ENCODE results near the gene SCAF8. TPM values are rescaled to one million over a fixed set of nuclear protein-coding genes. Genes with fewer than 3 reads are reported as not detected.
A peak's percentile ranks its signal among the peaks of the same experiment; 100 is the strongest.
"Not testable (repeated sequence)": the region's sequence is repeated elsewhere in the genome, so short reads cannot be mapped to it uniquely, and the experiment has no call there.

SCAF8 gene
- total RNA-seq, 2 experiments from 2014 or later, result 27.2 to 28.0 TPM

- no peak overlapping the region for H3K4me3 Mint-ChIP-seq
- H3K27me3 Mint-ChIP-seq (ENCODE audit: low read depth), result no peaks in the 10 kb centered on the region
- H3K4me1 Mint-ChIP-seq (ENCODE audit: low read depth), result peaks cover 66% of the 10 kb centered on the region
- CTCF ChIA-PET, result interaction anchor here (2.2 kb wide), 1 partner anchor 14 kb away, joined by 4 read pairs; no protein-coding TSS in a partner anchor
- H3K36me3 Mint-ChIP-seq (ENCODE audit: low read depth), result peaks cover 8% of the 10 kb centered on the region
- intact Hi-C loops (cut with micrococcal nuclease), result loop anchor here (1.0 to 2.0 kb wide), 2 partner anchors 10 to 15 kb away; no protein-coding TSS in a partner anchor
- H3K27ac Mint-ChIP-seq, result no peak overlapping the region
- no peak for DNase-seq
- H3K9me3 Mint-ChIP-seq, result peaks cover 2% of the 10 kb centered on the region
Measured at GRCh38 chr6:154763650-154764049, 30.4 kb downstream of the SCAF8 start.

- CTCF ChIA-PET, result interaction anchor here (0.6 to 2.2 kb wide), 3 partner anchors 16 to 144 kb away, joined by 3 to 4 read pairs (median 4); no protein-coding TSS in a partner anchor
- H3K27ac Mint-ChIP-seq, result no peak overlapping the region
- H3K4me3 Mint-ChIP-seq, result no peak overlapping the region
- peaks cover 69% of the 10 kb centered on the region for H3K4me1 Mint-ChIP-seq (ENCODE audit: low read depth)
- H3K36me3 Mint-ChIP-seq (ENCODE audit: low read depth), result peaks cover 5% of the 10 kb centered on the region
- intact Hi-C loops (cut with micrococcal nuclease), result no loop called here
- no peaks in the 10 kb centered on the region for H3K27me3 Mint-ChIP-seq (ENCODE audit: low read depth)
- no peaks in the 10 kb centered on the region for H3K9me3 Mint-ChIP-seq
- DNase-seq, result no peak
Measured at GRCh38 chr6:154765273-154765672, 32.1 kb downstream of the SCAF8 start.

- DNase-seq, result no peak
- intact Hi-C loops (cut with micrococcal nuclease), result no loop called here
- H3K27ac Mint-ChIP-seq, result no peak overlapping the region
- peaks cover 72% of the 10 kb centered on the region for H3K4me1 Mint-ChIP-seq (ENCODE audit: low read depth)
- CTCF ChIA-PET, result interaction anchor here (0.8 to 1.0 kb wide), 2 partner anchors 19 to 91 kb away, joined by 4 read pairs; no protein-coding TSS in a partner anchor
- H3K9me3 Mint-ChIP-seq, result no peaks in the 10 kb centered on the region
- H3K4me3 Mint-ChIP-seq, result no peak overlapping the region
- no peaks in the 10 kb centered on the region for H3K27me3 Mint-ChIP-seq (ENCODE audit: low read depth)
- peaks cover 3% of the 10 kb centered on the region for H3K36me3 Mint-ChIP-seq (ENCODE audit: low read depth)
Measured at GRCh38 chr6:154766288-154766687, 33.1 kb downstream of the SCAF8 start.

GRCh38 chr6:154767003-154767723 is 33.9 kb downstream of the SCAF8 start:
- Mint-ChIP-seq H3K4me1 (ENCODE audit: low read depth) (peaks cover 75% of the 10 kb centered on the region), H3K4me3 (no peak overlapping the region), H3K27ac (no peak overlapping the region), H3K27me3 (ENCODE audit: low read depth) (no peaks in the 10 kb centered on the region), H3K9me3 (no peaks in the 10 kb centered on the region), H3K36me3 (ENCODE audit: low read depth) (peaks cover 3% of the 10 kb centered on the region)
- intact Hi-C loops (cut with micrococcal nuclease), result no loop called here
- CTCF ChIA-PET, result interaction anchor here (0.8 kb wide), 1 partner anchor 20 kb away, joined by 4 read pairs; no protein-coding TSS in a partner anchor
- DNase-seq, result no peak

- no peak overlapping the region for H3K4me3 Mint-ChIP-seq
- H3K27ac Mint-ChIP-seq, result no peak overlapping the region
- DNase-seq, result no peak
- H3K9me3 Mint-ChIP-seq, result no peaks in the 10 kb centered on the region
- CTCF ChIA-PET, result interaction anchor here (0.6 kb wide), 1 partner anchor 245 kb away, joined by 3 read pairs; no protein-coding TSS in a partner anchor
- H3K4me1 Mint-ChIP-seq (ENCODE audit: low read depth), result peaks cover 74% of the 10 kb centered on the region
- peaks cover 2% of the 10 kb centered on the region for H3K36me3 Mint-ChIP-seq (ENCODE audit: low read depth)
- H3K27me3 Mint-ChIP-seq (ENCODE audit: low read depth), result no peaks in the 10 kb centered on the region
- intact Hi-C loops (cut with micrococcal nuclease), result no loop called here
Measured at GRCh38 chr6:154768280-154768679, 35.1 kb downstream of the SCAF8 start.

GRCh38 chr6:154773610-154774089 is 40.4 kb downstream of the SCAF8 start:
- intact Hi-C loops (cut with micrococcal nuclease), result loop anchor here (1.0 to 5.0 kb wide), 6 partner anchors 10 to 398 kb away; partner anchors contain the start of gene SCAF8
- H3K4me1 Mint-ChIP-seq (ENCODE audit: low read depth), result peaks cover 43% of the 10 kb centered on the region
- DNase-seq, result peak; percentile 19
- H3K9me3 Mint-ChIP-seq, result no peaks in the 10 kb centered on the region
- peaks cover 4% of the 10 kb centered on the region for H3K36me3 Mint-ChIP-seq (ENCODE audit: low read depth)
- H3K27ac Mint-ChIP-seq, result peak overlapping the region; percentile 70
- CTCF ChIA-PET, result interaction anchor here (0.6 to 2.3 kb wide), 10 partner anchors 12 to 397 kb away, joined by 3 to 6 read pairs (median 3); no protein-coding TSS in a partner anchor
- H3K4me3 Mint-ChIP-seq, result no peak overlapping the region
- no peaks in the 10 kb centered on the region for H3K27me3 Mint-ChIP-seq (ENCODE audit: low read depth)

- peaks cover 23% of the 10 kb centered on the region for H3K4me1 Mint-ChIP-seq (ENCODE audit: low read depth)
- H3K27me3 Mint-ChIP-seq (ENCODE audit: low read depth); intact Hi-C loops (cut with micrococcal nuclease); H3K9me3 Mint-ChIP-seq; DNase-seq; H3K4me3 Mint-ChIP-seq; H3K27ac Mint-ChIP-seq: not testable (repeated sequence)
- peaks cover 25% of the 10 kb centered on the region for H3K36me3 Mint-ChIP-seq (ENCODE audit: low read depth)
- CTCF ChIA-PET, result interaction anchor here (0.8 kb wide), 1 partner anchor 26 kb away, joined by 3 read pairs; no protein-coding TSS in a partner anchor
Measured at GRCh38 chr6:154779157-154779556, 45.9 kb downstream of the SCAF8 start.

- Mint-ChIP-seq H3K4me3 (no peak overlapping the region), H3K27me3 (ENCODE audit: low read depth) (no peaks in the 10 kb centered on the region), H3K36me3 (ENCODE audit: low read depth) (peaks cover 27% of the 10 kb centered on the region), H3K4me1 (ENCODE audit: low read depth) (peaks cover 28% of the 10 kb centered on the region), H3K9me3 (no peaks in the 10 kb centered on the region), H3K27ac (peak overlapping the region; percentile 43)
- intact Hi-C loops (cut with micrococcal nuclease), result no loop called here
- DNase-seq, result no peak
- CTCF ChIA-PET, result interaction anchor here (1.8 kb wide), 1 partner anchor 107 kb away, joined by 4 read pairs; no protein-coding TSS in a partner anchor
Measured at GRCh38 chr6:154782193-154782592, 49.0 kb downstream of the SCAF8 start.

GRCh38 chr6:154783229-154783628 is 50.0 kb downstream of the SCAF8 start:
- no peak for DNase-seq
- CTCF ChIA-PET, result interaction anchor here (1.8 kb wide), 1 partner anchor 108 kb away, joined by 4 read pairs; no protein-coding TSS in a partner anchor
- peaks cover 30% of the 10 kb centered on the region for H3K36me3 Mint-ChIP-seq (ENCODE audit: low read depth)

GRCh38 chr6:154785075-154785474 is 51.9 kb downstream of the SCAF8 start:
- intact Hi-C loops (cut with micrococcal nuclease), result no loop called here

More at GRCh38 chr6:154783229-154783628, 50.0 kb downstream of the SCAF8 start:
- peaks cover 30% of the 10 kb centered on the region for H3K4me1 Mint-ChIP-seq (ENCODE audit: low read depth)
- H3K9me3 Mint-ChIP-seq, result no peaks in the 10 kb centered on the region
- H3K27me3 Mint-ChIP-seq (ENCODE audit: low read depth), result no peaks in the 10 kb centered on the region
- intact Hi-C loops (cut with micrococcal nuclease), result no loop called here
- H3K4me3 Mint-ChIP-seq, result no peak overlapping the region
- no peak overlapping the region for H3K27ac Mint-ChIP-seq

GRCh38 chr6:154786144-154786868 is 53.1 kb downstream of the SCAF8 start:
- CTCF ChIA-PET, result interaction anchor here (0.9 to 1.6 kb wide), 3 partner anchors 13 to 110 kb away, joined by 3 to 4 read pairs (median 3); no protein-coding TSS in a partner anchor
- H3K27me3 Mint-ChIP-seq (ENCODE audit: low read depth), result no peaks in the 10 kb centered on the region
- H3K36me3 Mint-ChIP-seq (ENCODE audit: low read depth), result peaks cover 18% of the 10 kb centered on the region
- no peaks in the 10 kb centered on the region for H3K9me3 Mint-ChIP-seq
- H3K27ac Mint-ChIP-seq, result peak overlapping the region; percentile 41
- intact Hi-C loops (cut with micrococcal nuclease), result no loop called here
- H3K4me3 Mint-ChIP-seq, result no peak overlapping the region
- peaks cover 33% of the 10 kb centered on the region for H3K4me1 Mint-ChIP-seq (ENCODE audit: low read depth)
- DNase-seq, result no peak

More at GRCh38 chr6:154785075-154785474, 51.9 kb downstream of the SCAF8 start:
- Mint-ChIP-seq H3K9me3 (no peaks in the 10 kb centered on the region), H3K4me1 (ENCODE audit: low read depth) (peaks cover 29% of the 10 kb centered on the region), H3K27me3 (ENCODE audit: low read depth) (no peaks in the 10 kb centered on the region), H3K27ac (no peak overlapping the region), H3K36me3 (ENCODE audit: low read depth) (peaks cover 26% of the 10 kb centered on the region), H3K4me3 (no peak overlapping the region)
- CTCF ChIA-PET, result interaction anchor here (0.6 kb wide), 1 partner anchor 161 kb away, joined by 4 read pairs; no protein-coding TSS in a partner anchor
- no peak for DNase-seq

Data from activated naive CD4-positive, alpha-beta T cell treated with anti-CD3 and anti-CD28 coated beads for 36 hours (primary cell).